ENCODE results near the gene NEXN. TPM values are rescaled to one million over a fixed set of nuclear protein-coding genes. Genes with fewer than 3 reads are reported as not detected.

The NEXN gene
- total RNA-seq, 1 experiment from 2014 or later: 0.15 TPM

DNA sequence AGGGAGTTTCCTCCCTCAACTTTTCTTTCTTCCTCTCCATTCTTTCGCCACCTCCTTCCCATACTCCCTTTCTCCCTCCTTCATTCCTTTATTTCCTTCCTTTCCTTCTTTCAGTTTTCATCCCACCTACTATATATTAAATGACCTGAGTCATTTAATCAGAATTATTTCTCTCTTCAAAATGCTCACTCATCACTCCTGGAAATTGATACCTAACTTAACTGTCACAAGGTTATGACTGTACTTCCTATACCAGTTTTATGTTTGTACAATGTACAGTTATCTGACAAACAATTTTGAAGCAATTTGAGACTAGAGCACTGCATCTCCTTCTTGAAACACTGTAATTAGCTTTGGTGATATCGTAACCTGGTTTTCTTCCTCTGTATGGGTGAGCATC lies 41.4 kb downstream of the NEXN start:
- ATAC-seq: no peak

More for the DNA sequence above, 41.4 kb downstream of the NEXN start:
- no peak for DNase-seq (ENCODE audit: low read depth, low spot score)
- ChIA-PET RAD21 (ENCODE audit: low non-redundant PET in 1 of 2, low total read pairs in 2 of 2, uncharacterized antibody in 2 of 2, unreplicated experiment in 2 of 2) (no interaction called here), POLR2A (no interaction called here), CTCF (no interaction called here)
- Histone ChIP-seq H3K9me3 (ENCODE audit: control insufficient read depth in 1 of 2, insufficient read depth in 1 of 2, low read depth in 1 of 2, low read length in 2 of 2) (no peaks in the 10 kb centered on the region), H3K9me2 (ENCODE audit: insufficient read depth) (no peaks in the 10 kb centered on the region), H3K4me3 (replicated peaks in 1 of 2; ENCODE audit: low read depth in 1 of 2, low read length in 2 of 2) (no peak overlapping the region), H3K36me3 (ENCODE audit: control insufficient read depth in 1 of 2, insufficient read depth in 2 of 2, low read length in 2 of 2) (no peaks in the 10 kb centered on the region), H3K4me2 (ENCODE audit: low read length) (no peak overlapping the region), H3K27ac (ENCODE audit: low read depth, low read length) (no peak overlapping the region), H3K79me2 (ENCODE audit: insufficient read depth, low read length) (no peaks in the 10 kb centered on the region), H3K9ac (ENCODE audit: low read length) (no peak overlapping the region), H2AFZ (ENCODE audit: low read depth, low read length, poor library complexity, severe bottlenecking) (no peak overlapping the region), H3K27me3 (ENCODE audit: insufficient read depth, low read length) (no peaks in the 10 kb centered on the region), H4K20me1 (ENCODE audit: insufficient read depth) (no peaks in the 10 kb centered on the region), H3K4me1 (ENCODE audit: control insufficient read depth in 1 of 2, insufficient read depth in 2 of 2, low read length in 2 of 2) (no peaks in the 10 kb centered on the region)
- TF ChIP-seq FOSL1 (IDR thresholded peaks at IDR 0.05; ENCODE audit: low read depth) (no peak), JUND (IDR thresholded peaks at IDR 0.05) (no peak), ELF1 (IDR thresholded peaks at IDR 0.05; ENCODE audit: borderline replicate concordance, low read depth) (no peak), EZH2phosphoT487 (IDR thresholded peaks at IDR 0.05; ENCODE audit: borderline replicate concordance) (no peak), SRF (IDR thresholded peaks at IDR 0.05; ENCODE audit: low read depth) (no peak), RAD21 (IDR thresholded peaks at IDR 0.05; ENCODE audit: low read depth) (no peak), TCF7L2 (IDR thresholded peaks at IDR 0.05; ENCODE audit: borderline replicate concordance, extremely low read depth, insufficient read depth, insufficient read length) (no peak)
- TF ChIP-seq, protein P1, sequence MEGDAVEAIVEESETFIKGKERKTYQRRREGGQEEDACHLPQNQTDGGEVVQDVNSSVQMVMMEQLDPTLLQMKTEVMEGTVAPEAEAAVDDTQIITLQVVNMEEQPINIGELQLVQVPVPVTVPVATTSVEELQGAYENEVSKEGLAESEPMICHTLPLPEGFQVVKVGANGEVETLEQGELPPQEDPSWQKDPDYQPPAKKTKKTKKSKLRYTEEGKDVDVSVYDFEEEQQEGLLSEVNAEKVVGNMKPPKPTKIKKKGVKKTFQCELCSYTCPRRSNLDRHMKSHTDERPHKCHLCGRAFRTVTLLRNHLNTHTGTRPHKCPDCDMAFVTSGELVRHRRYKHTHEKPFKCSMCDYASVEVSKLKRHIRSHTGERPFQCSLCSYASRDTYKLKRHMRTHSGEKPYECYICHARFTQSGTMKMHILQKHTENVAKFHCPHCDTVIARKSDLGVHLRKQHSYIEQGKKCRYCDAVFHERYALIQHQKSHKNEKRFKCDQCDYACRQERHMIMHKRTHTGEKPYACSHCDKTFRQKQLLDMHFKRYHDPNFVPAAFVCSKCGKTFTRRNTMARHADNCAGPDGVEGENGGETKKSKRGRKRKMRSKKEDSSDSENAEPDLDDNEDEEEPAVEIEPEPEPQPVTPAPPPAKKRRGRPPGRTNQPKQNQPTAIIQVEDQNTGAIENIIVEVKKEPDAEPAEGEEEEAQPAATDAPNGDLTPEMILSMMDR (IDR thresholded peaks at IDR 0.05 in 2 of 3, conservative IDR thresholded peaks at IDR 0.05 in 1 of 3; ENCODE audit: borderline replicate concordance in 1 of 3, insufficient read depth in 1 of 3, low read depth in 2 of 3, low read length in 2 of 3): no peak
- TF ChIP-seq, protein P2, sequence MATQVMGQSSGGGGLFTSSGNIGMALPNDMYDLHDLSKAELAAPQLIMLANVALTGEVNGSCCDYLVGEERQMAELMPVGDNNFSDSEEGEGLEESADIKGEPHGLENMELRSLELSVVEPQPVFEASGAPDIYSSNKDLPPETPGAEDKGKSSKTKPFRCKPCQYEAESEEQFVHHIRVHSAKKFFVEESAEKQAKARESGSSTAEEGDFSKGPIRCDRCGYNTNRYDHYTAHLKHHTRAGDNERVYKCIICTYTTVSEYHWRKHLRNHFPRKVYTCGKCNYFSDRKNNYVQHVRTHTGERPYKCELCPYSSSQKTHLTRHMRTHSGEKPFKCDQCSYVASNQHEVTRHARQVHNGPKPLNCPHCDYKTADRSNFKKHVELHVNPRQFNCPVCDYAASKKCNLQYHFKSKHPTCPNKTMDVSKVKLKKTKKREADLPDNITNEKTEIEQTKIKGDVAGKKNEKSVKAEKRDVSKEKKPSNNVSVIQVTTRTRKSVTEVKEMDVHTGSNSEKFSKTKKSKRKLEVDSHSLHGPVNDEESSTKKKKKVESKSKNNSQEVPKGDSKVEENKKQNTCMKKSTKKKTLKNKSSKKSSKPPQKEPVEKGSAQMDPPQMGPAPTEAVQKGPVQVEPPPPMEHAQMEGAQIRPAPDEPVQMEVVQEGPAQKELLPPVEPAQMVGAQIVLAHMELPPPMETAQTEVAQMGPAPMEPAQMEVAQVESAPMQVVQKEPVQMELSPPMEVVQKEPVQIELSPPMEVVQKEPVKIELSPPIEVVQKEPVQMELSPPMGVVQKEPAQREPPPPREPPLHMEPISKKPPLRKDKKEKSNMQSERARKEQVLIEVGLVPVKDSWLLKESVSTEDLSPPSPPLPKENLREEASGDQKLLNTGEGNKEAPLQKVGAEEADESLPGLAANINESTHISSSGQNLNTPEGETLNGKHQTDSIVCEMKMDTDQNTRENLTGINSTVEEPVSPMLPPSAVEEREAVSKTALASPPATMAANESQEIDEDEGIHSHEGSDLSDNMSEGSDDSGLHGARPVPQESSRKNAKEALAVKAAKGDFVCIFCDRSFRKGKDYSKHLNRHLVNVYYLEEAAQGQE (IDR thresholded peaks at IDR 0.05; ENCODE audit: low read depth): no peak
- BruUV-seq (replicated peaks): no TSS peak
- intact Hi-C loops (cut with micrococcal nuclease): no loop called here
